B cell (primary cell): Measurements from ENCODE around the gene ADGRA3.

ENCODE experiments used
- EZH2 ChIP-seq: IDR thresholded peaks from 2 replicates; pipeline ENCODE4 v1.6.1; 2012; ENCODE audit warnings: borderline replicate concordance, low read depth, mild to moderate bottlenecking, moderate library complexity, low read length; ENCODE audit not compliant: insufficient read depth, poor library complexity, severe bottlenecking
- TF ChIP-seq, protein P1 (sequence below): fragments of 200-600 bp; IDR thresholded peaks from one replicate; pipeline ENCODE4 v1.8.0; 2022; ENCODE audit warnings: antibody characterized with exemption, mild to moderate bottlenecking

- TF ChIP-seq, protein P1, sequence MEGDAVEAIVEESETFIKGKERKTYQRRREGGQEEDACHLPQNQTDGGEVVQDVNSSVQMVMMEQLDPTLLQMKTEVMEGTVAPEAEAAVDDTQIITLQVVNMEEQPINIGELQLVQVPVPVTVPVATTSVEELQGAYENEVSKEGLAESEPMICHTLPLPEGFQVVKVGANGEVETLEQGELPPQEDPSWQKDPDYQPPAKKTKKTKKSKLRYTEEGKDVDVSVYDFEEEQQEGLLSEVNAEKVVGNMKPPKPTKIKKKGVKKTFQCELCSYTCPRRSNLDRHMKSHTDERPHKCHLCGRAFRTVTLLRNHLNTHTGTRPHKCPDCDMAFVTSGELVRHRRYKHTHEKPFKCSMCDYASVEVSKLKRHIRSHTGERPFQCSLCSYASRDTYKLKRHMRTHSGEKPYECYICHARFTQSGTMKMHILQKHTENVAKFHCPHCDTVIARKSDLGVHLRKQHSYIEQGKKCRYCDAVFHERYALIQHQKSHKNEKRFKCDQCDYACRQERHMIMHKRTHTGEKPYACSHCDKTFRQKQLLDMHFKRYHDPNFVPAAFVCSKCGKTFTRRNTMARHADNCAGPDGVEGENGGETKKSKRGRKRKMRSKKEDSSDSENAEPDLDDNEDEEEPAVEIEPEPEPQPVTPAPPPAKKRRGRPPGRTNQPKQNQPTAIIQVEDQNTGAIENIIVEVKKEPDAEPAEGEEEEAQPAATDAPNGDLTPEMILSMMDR, result no peak
- no peak for TF ChIP-seq EZH2
These were observed 103.9 kb downstream of the ADGRA3 start for GRCh38 chr4:22412013-22412412.
